A673 (cell line): ENCODE data around the gene NFIB. TPM values are rescaled to one million over a fixed set of nuclear protein-coding genes. Genes with fewer than 3 reads are reported as not detected.

Experiments
- BruUV-seq: library from RNA; stranded (reverse); fragments of 400-500 nt; replicated peaks from 2 replicates; lab custom pipeline; 2021; lab: Mats Ljungman, UMichigan
- CTCF ChIA-PET: fragments of 300-600 bp; sonication (Branson Sonifier 250); formaldehyde crosslinking; loops from one replicate; lab custom pipeline; 2022; ENCODE audit warnings: antibody characterized with exemption; lab: Charles Lee
- POLR2A ChIA-PET: fragments of 300-600 bp; sonication (Branson Sonifier 250); formaldehyde crosslinking; loops from one replicate; lab custom pipeline; 2022; ENCODE audit warnings: antibody characterized with exemption; ENCODE audit not compliant: low non-redundant PET; lab: Charles Lee
- DNase-seq: peaks from one replicate; pipeline ENCODE4 v3.0.0-alpha.2; 2015; ENCODE audit warnings: low spot score
- H3K27ac ChIP-seq: fragments of 200-600 bp; sonication (generic); 2 replicates; pipeline ENCODE4 v1.5.1; 2016; ENCODE audit warnings: mixed run types, low read depth, mild to moderate bottlenecking, mixed read lengths, antibody characterized with exemption, low read length; ENCODE audit not compliant: poor library complexity, severe bottlenecking
- H3K27me3 ChIP-seq: fragments of 200-600 bp; sonication (generic); replicated peaks from 2 replicates; pipeline ENCODE4 v1.6.1; 2017; ENCODE audit warnings: mixed run types, low read depth, mild to moderate bottlenecking, mixed read lengths, antibody characterized with exemption, low read length; ENCODE audit not compliant: insufficient read depth, poor library complexity
- H3K36me3 ChIP-seq: fragments of 200-600 bp; sonication (generic); 2 replicates; pipeline ENCODE4 v1.6.1; 2016; ENCODE audit warnings: mixed run types, mild to moderate bottlenecking, mixed read lengths, antibody characterized with exemption, low read length; ENCODE audit not compliant: insufficient read depth, poor library complexity, severe bottlenecking
- H3K4me1 ChIP-seq: fragments of 200-600 bp; sonication (generic); 2 replicates; pipeline ENCODE4 v1.6.1; 2017; ENCODE audit warnings: mixed run types, mild to moderate bottlenecking, mixed read lengths, antibody characterized with exemption, low read length; ENCODE audit not compliant: insufficient read depth, poor library complexity, severe bottlenecking
- H3K4me3 ChIP-seq: fragments of 200-600 bp; sonication (generic); 2 replicates; pipeline ENCODE4 v1.5.1; 2016; ENCODE audit warnings: low read depth, mixed run types, mild to moderate bottlenecking, mixed read lengths, low read length; ENCODE audit not compliant: poor library complexity, severe bottlenecking
- H3K9me3 ChIP-seq: fragments of 200-600 bp; sonication (generic); 2 replicates; pipeline ENCODE4 v1.6.1; 2016; ENCODE audit warnings: mixed run types, low read depth, mild to moderate bottlenecking, mixed read lengths, antibody characterized with exemption, low read length; ENCODE audit not compliant: poor library complexity, severe bottlenecking
- EZH2 ChIP-seq: fragments of 200-600 bp; sonication (generic); IDR thresholded peaks from 2 replicates; pipeline ENCODE4 v1.6.1; 2017; ENCODE audit warnings: borderline replicate concordance, low read depth, mild to moderate bottlenecking, mixed read lengths, antibody characterized with exemption, low read length; ENCODE audit not compliant: poor library complexity, severe bottlenecking
- intact Hi-C: fragments of 100-400 bp; cut with micrococcal nuclease; formaldehyde crosslinking; loops from one replicate; pipeline ENCODE4 v1.10.0; 2022; ENCODE audit not compliant: unreplicated experiment
- total RNA-seq: library from RNA; stranded (reverse); gene quantifications from 2 replicates; pipeline ENCODE4 v1.2.3, GENCODE V29; 2021
- TF ChIP-seq, protein P1 (sequence below): fragments of 300-800, 200-600 bp; sonication (generic); conservative IDR thresholded peaks from 2 replicates; pipeline ENCODE4 v1.5.1; 2017; ENCODE audit warnings: low read depth, mild to moderate bottlenecking, antibody characterized with exemption, low read length, moderate library complexity, mixed read lengths

The NFIB gene
- total RNA-seq, 1 experiment from 2014 or later: 41.2 TPM

DNA sequence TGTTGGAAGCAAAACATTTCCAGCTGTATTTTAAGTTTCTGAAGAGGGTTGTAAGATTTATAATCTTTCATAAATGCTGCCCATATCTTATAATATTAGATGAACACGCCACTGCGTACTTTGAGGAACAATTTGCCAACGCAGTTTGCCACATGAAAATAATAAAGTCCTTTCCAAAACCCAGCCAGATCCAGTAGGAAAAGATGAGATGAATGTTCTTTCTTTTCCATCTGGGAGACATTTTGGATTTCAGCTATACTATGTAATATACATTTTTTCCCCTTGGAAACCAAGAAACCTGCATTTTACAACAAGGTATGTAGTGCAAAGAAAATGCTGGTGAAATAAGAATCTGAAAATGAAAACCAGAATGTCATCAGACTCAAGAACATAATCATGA lies 125.4 kb downstream of the NFIB start:
- H3K9me3 ChIP-seq: no peaks in the 10 kb centered on the region
- CTCF ChIA-PET: no interaction called here
- H3K27me3 ChIP-seq: no peaks in the 10 kb centered on the region
- TF ChIP-seq EZH2: no peak
- no peak for DNase-seq
- H3K27ac ChIP-seq: no peak overlapping the region
- intact Hi-C loops: no loop called here
- no peaks in the 10 kb centered on the region for H3K36me3 ChIP-seq
- BruUV-seq: no TSS peak
- POLR2A ChIA-PET: no interaction called here
- H3K4me3 ChIP-seq: no peak overlapping the region
- peaks cover 10% of the 10 kb centered on the region for H3K4me1 ChIP-seq

DNA sequence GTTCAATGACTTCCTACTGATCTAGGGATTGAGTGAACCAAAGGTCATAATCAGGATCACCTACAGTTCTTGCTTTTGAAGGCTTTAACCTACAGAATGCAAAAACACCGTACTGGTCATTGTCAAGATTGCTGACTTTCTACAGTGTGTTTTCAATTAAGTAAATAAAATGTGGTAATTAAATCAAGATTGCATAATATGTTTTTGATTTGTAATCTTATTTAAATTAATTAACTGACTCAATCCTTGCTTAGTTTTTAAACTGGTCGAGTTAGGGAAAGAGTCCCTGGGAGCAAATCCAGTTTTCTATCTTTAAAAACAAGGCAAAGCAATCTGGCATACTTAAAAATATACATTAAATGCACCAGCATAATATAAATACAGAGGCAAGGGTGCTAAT lies 125.9 kb downstream of the NFIB start:
- POLR2A ChIA-PET: no interaction called here
- CTCF ChIA-PET: no interaction called here
- DNase-seq: no peak
- Histone ChIP-seq H3K36me3 (no peaks in the 10 kb centered on the region), H3K4me3 (no peak overlapping the region), H3K4me1 (peaks cover 7% of the 10 kb centered on the region), H3K27ac (no peak overlapping the region), H3K27me3 (no peaks in the 10 kb centered on the region), H3K9me3 (no peaks in the 10 kb centered on the region)
- no TSS peak for BruUV-seq
- TF ChIP-seq, protein P1, sequence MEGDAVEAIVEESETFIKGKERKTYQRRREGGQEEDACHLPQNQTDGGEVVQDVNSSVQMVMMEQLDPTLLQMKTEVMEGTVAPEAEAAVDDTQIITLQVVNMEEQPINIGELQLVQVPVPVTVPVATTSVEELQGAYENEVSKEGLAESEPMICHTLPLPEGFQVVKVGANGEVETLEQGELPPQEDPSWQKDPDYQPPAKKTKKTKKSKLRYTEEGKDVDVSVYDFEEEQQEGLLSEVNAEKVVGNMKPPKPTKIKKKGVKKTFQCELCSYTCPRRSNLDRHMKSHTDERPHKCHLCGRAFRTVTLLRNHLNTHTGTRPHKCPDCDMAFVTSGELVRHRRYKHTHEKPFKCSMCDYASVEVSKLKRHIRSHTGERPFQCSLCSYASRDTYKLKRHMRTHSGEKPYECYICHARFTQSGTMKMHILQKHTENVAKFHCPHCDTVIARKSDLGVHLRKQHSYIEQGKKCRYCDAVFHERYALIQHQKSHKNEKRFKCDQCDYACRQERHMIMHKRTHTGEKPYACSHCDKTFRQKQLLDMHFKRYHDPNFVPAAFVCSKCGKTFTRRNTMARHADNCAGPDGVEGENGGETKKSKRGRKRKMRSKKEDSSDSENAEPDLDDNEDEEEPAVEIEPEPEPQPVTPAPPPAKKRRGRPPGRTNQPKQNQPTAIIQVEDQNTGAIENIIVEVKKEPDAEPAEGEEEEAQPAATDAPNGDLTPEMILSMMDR: no peak
- TF ChIP-seq EZH2: no peak
- intact Hi-C loops: no loop called here

DNA sequence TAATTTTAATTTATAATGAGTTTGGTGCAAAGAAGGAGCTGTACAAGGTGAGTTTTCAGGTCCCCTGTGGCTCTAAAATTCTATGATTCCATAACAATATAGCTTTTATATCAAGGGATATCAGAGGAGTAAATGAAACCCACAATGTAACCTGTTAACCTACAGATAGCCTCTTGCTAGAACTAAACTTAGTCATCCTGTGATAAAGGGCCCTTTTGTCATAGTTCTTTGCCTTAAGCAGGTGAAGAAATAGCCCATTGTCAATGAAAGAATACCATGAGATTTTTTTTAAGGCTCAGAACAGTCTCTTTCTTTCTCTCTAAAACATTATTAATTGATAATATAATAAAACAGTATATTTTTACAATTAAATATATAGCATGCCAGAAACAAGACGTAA lies 127.8 kb downstream of the NFIB start:
- peaks cover 7% of the 10 kb centered on the region for H3K4me1 ChIP-seq
- no peak overlapping the region for H3K4me3 ChIP-seq
- H3K36me3 ChIP-seq: no peaks in the 10 kb centered on the region
- CTCF ChIA-PET: interaction anchor here (0.6 kb wide), 1 partner anchor 44 kb away, joined by 5 read pairs; no protein-coding TSS in a partner anchor
- intact Hi-C loops: no loop called here
- H3K9me3 ChIP-seq: no peaks in the 10 kb centered on the region
- POLR2A ChIA-PET: no interaction called here
- TF ChIP-seq, protein P1: no peak
- no peak for TF ChIP-seq EZH2
- H3K27ac ChIP-seq: no peak overlapping the region
- no peaks in the 10 kb centered on the region for H3K27me3 ChIP-seq
- no TSS peak for BruUV-seq
- DNase-seq: no peak

DNA sequence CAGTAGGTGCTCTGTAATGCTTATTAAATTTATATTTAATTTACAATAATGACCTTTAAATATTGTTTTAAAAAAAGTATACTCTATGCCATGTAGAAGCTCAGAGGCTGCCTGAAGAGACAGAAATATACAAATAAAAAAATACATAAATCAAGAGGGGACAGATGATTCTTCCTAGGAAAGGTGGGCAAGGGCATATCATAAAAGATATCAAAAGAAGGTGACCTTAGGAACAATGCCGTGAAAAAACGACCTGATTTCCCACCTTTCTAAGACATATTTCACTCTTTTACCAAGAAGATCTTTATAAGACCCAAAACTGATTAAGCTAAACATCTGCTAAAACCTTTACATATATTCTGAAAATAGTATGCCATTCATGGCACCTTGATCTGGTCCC lies 128.9 kb downstream of the NFIB start:
- BruUV-seq: no TSS peak
- no peaks in the 10 kb centered on the region for H3K36me3 ChIP-seq
- no peak overlapping the region for H3K27ac ChIP-seq
- CTCF ChIA-PET: no interaction called here
- no peak overlapping the region for H3K4me3 ChIP-seq
- intact Hi-C loops: no loop called here
- H3K27me3 ChIP-seq: no peaks in the 10 kb centered on the region
- TF ChIP-seq, protein P1: no peak
- TF ChIP-seq EZH2: no peak
- POLR2A ChIA-PET: no interaction called here
- H3K9me3 ChIP-seq: no peaks in the 10 kb centered on the region
- no peak for DNase-seq
- H3K4me1 ChIP-seq: peaks cover 7% of the 10 kb centered on the region
